ENCODE results near the gene CEP78. TPM values are rescaled to one million over a fixed set of nuclear protein-coding genes. Genes with fewer than 3 reads are reported as not detected.
"Not testable (repeated sequence)": the region's sequence is repeated elsewhere in the genome, so short reads cannot be mapped to it uniquely, and the experiment has no call there.

The CEP78 gene, protein sequence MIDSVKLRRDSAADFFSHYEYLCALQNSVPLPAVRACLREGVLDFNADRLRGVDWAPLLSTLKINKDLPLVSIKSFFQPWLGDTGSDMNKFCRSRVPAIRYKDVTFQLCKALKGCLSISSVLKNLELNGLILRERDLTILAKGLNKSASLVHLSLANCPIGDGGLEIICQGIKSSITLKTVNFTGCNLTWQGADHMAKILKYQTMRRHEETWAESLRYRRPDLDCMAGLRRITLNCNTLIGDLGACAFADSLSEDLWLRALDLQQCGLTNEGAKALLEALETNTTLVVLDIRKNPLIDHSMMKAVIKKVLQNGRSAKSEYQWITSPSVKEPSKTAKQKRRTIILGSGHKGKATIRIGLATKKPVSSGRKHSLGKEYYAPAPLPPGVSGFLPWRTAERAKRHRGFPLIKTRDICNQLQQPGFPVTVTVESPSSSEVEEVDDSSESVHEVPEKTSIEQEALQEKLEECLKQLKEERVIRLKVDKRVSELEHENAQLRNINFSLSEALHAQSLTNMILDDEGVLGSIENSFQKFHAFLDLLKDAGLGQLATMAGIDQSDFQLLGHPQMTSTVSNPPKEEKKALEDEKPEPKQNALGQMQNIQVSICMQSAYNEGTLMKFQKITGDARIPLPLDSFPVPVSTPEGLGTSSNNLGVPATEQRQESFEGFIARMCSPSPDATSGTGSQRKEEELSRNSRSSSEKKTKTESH
- 86.5 and 109 TPM in 2 replicates for total RNA-seq (2014; rRNA removed; shearing (Covaris generic))

DNA sequence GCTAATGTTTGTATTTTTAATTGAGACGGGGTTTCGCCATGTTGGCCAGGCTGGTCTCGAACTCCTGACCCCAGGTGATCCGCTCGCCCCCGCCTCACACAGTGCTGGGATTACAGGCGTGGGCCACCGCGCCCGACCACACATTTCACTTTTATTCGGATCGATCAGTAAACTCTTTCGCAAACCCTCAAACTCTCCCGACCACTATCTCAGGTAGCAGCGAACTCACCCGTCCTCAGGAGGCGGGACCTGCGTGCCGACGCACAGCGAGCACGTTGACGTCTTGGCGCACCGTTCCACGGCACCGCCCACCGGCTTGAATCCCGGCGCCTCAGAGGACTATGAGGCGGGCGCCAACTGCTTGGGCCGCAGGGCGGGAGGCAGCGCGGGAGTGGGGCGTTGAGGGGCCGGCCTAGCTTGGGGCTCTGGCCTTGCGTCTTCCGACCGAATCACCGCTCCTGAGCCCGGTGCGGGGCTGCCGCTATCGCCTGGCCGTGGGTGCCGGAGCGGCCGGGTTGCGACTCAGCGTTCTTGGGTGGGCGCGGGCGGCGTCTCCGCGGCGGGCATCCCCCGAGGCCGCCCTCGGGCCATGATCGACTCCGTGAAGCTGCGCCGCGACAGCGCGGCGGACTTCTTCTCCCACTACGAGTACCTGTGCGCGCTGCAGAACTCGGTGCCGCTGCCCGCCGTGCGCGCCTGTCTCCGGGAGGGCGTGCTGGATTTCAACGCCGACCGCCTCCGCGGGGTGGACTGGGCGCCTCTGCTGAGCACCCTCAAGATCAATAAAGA, at the start of gene CEP78:
TSS of gene CEP78 (plus strand) at position 314 of the 789 bp plus-strand sequence. CDS start at position 590, 276 bp downstream.
- in situ Hi-C loops (cut with HindIII; ENCODE audit: low sequenced_read_pairs): no loop called here
- peak; percentile 95 for DNase-seq (ENCODE audit: low spot score)

DNA sequence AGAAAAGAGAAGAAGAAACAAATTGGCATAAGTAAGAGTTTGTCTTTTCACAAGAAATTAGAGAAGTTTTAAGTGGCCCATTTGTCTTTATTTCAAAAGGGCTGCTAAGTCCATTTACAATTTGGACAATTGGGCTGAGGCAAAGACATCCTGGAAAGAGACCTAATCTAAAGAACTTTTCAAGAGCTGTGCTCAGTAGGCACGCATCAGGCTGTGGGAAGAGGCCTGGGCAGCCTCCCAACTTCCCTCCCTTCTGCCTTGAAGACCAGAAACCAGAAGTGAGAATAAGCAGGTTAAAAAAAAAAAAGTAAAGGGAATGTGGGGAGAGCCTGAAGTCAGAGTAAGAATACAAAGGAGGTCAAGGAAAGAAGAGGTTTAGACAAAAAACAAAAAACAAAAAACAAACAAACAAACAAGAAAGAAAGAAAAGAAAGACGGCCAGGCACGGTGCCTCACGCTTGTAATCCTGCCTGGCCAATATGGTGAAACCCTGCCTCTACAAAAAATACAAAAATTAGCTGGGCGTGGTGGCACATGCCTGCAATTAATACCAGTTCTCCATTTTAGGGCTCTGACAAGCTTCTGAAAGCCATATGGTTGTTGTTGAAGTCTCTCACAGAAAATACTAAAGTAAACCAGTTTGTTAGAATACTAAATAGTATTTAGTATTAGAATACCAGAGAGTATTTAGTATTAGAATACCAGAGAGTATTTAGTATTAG, 48.0 kb upstream of the CEP78 start:
- DNase-seq (ENCODE audit: low spot score): no peak
- in situ Hi-C loops (cut with HindIII; ENCODE audit: low sequenced_read_pairs): no loop called here

DNA sequence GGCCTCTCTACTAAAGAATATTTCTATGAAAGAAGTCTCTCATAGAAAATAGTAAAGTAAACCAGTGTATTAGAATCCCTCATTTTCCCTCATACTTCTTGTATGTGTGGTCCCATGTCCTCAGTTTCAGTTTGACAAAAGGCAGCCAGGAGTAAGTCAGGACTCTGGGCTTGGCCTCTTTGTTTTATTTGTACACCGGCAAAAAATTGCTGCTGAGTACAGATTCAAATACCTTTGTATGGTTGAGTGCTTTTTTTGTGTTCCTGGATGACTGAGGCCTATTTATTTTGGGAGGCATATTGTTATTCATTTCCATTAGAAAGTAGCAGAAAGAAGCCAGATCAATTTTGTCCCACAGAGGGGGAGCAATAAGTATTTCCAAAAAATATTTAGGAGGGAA, 47.3 kb upstream of the CEP78 start:
- DNase-seq (ENCODE audit: low spot score): no peak
- in situ Hi-C loops (cut with HindIII; ENCODE audit: low sequenced_read_pairs): no loop called here

DNA sequence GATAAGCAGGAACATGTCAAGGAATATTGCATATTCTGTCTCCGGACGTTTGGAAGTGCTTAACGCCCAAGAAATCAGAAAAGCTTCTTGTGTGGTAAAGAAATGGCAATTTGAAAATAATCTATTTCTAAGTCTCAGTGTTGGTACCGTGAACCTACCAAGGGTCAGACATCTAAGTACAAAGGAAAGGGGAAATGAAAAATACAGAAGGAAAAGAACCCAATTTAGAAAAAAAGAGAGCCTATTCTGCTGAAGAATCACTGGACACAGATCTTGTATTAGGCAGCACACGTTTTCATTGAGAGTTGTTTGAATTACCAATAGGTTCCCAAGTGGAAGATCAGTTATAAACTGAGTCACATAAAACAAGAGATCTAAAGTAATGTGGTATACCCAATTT, 46.9 kb upstream of the CEP78 start:
- in situ Hi-C loops (cut with HindIII; ENCODE audit: low sequenced_read_pairs): no loop called here
- no peak for DNase-seq (ENCODE audit: low spot score)

DNA sequence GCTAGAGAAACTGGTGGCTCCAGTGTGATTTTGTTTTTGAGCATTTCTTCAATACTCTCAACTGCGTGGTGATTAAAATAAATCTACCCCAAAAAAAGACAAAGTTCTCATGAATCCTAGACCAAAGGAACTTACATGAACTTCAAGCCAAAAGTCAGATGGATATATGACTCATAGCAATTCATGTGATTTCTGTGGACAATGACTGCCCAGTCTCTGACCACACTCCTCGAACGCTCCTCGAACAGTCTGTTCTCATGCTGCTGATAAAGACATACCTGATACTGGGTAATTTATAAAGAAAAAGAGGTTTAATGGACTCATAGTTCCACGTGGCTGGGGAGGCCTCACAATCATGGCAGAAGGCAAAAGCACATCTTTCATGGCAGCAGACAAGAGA, 46.4 kb upstream of the CEP78 start:
- in situ Hi-C loops (cut with HindIII; ENCODE audit: low sequenced_read_pairs): no loop called here
- DNase-seq (ENCODE audit: low spot score): no peak

DNA sequence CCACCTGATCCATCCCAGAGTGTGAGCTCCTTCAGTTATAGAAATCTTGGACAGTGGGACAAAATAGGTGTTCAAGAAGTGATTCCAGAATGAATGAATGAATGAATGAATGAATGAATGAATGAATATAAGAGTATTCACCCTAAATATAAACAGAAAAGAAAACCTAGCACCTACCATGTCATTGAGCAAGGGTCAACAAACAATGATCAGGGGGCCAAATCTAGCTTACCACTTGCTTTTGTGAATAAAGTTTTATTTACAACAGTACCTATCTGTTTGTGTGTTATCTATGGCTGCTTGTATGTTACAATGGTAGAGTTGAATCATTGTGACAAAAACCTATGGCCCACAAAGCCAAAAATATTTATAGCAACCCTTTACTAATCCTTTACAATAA, 43.9 kb upstream of the CEP78 start:
- no peak for DNase-seq (ENCODE audit: low spot score)
- in situ Hi-C loops (cut with HindIII; ENCODE audit: low sequenced_read_pairs): no loop called here

DNA sequence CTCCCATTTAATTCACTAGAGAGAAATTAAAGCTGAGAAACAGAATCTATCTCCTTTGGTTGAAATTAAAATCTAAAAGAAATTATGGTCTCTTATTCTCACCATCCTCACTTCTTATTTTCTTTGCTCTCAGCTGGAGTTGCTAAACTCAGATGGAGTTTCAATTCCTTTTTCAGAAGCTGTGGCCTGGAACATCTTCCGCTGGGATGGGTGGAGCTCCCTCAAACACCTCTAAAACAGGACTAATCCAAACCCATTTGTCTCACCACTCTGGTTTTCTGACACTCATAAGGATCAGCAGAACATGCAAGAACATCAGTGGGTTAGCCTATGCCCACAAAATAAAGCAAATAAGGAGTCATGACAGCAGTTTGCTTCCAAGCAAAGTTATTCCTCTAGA, 39.6 kb upstream of the CEP78 start:
- in situ Hi-C loops (cut with HindIII; ENCODE audit: low sequenced_read_pairs): no loop called here

DNA sequence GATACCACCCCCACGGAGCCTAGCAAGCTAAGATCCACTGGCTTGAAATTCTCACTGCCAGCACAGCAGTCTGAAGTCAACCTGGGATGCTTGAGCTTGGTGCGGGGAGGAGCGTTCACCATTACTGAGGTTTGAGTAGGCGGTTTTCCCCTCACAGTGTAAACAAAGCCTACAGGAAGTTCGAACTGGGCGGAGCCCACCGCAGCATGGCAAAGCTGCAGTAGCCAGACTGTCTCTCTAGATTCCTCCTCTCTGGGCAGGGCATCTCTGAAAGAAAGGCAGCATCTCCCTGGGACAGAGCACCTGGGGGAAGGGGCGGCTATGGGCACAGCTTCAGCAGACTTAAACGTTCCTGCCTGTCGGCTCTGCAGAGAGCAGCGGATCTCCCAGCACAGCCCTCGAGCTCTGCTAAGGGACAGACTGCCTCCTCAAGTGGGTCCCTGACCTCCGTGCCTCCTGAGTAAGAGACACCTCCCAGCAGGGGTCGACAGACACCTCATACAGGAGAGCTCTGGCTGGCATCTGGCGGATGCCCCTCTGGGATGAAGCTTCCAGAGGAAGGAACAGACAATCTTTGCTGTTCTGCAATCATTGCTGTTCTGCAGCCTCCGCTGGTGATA, 34.6 kb upstream of the CEP78 start:
- in situ Hi-C loops (cut with HindIII; ENCODE audit: low sequenced_read_pairs); DNase-seq (ENCODE audit: low spot score): not testable (repeated sequence)

More for the DNA sequence above, 39.6 kb upstream of the CEP78 start:
- no peak for DNase-seq (ENCODE audit: low spot score)

DNA sequence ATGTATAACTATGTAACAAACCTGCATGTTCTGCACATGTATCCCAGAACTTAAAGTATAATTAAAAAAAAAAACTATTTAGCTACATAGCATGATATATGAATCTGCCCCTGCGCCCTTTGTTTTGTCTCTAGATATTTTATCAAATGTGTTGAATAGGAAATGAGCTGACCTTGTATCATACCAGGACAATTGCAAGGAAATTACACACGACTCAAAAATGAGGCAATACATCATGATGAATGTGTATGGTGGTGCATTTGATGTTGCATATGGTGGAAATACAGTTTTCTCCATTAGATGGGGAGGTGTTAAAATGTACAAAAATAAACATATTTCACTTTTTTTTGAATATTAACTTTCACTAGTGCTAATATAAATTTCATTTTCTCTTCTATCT, 28.6 kb upstream of the CEP78 start:
- in situ Hi-C loops (cut with HindIII; ENCODE audit: low sequenced_read_pairs): no loop called here
- DNase-seq (ENCODE audit: low spot score): no peak

DNA sequence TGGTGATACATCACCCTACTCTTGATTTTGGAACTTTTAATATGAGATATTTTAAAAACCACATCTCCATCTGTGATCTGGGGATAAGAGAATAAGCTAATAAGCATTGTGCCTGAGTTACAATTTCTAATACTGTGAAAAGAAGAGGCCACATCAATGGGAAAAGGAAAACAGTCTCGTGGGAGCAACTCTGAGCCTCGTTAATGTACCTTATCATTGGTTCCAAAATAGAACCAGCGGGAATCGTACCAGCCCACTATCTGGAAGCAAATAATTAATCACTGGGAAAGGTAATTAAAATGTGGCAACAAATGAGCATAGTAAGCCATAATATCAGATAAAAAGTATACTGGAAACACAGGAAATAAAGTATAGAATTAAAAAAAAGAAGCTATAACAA, 28.0 kb upstream of the CEP78 start:
- DNase-seq (ENCODE audit: low spot score): no peak
- in situ Hi-C loops (cut with HindIII; ENCODE audit: low sequenced_read_pairs): no loop called here

DNA sequence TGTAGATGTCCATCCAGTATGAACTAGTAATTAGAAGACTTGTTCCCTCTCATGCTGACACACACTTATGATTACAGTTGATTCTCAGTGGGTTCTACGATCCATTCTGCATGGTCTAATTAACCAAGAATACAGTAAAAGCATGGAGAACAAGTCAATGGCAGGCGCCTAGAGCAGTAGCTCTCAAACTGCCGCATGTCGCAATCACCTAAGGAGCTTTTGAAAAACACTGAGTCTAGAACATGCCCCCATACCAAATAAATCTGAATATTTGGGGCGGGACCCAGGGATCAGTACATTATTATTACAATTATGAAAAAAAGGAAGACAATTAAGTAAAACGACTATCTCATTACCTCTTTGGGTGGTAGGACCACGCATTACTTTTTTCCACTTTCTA, 26.7 kb upstream of the CEP78 start:
- in situ Hi-C loops (cut with HindIII; ENCODE audit: low sequenced_read_pairs): no loop called here
- no peak for DNase-seq (ENCODE audit: low spot score)

DNA sequence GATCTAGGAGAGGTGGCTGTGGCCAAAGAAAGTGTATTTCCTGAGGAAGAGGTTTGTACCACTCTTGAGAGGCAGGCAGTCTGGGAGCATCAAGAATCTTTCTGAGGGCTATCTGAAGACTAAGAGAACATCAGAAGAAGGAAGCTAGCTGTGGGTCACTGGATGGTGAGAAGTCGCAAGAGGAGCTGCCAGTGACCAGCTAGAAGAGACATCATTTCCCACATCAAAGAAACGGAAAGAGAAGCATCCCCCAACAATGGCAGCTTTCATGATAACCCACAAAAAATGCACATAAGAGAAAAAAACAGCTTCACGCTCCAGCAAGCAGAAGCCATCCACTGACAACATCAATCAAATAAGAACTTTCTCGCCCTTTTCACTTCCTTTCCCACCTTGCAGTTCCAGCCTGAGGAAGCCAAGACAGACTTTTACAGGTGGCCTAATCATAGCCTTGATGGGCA, 25.0 kb upstream of the CEP78 start:
- DNase-seq (ENCODE audit: low spot score): no peak
- in situ Hi-C loops (cut with HindIII; ENCODE audit: low sequenced_read_pairs): no loop called here

DNA sequence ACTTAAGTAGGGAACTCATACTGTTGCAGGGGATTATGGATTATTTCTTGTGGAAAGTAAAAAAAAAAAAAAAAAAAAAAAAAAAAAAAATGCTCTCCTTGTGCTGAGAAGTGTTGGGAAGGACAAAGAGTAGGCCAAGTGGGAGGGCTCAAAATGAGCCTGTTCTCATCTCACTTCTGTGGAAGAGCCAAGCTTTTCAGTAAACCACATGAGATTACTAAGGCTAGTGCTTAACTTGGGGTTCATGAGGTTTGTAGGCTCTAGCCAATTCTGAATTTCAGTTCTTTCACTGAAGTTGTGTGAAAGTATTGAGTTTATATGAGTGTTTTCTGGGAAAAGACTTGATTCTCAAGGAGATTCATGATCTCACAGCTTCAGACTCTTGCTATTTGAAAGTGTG, 23.0 kb upstream of the CEP78 start:
- DNase-seq (ENCODE audit: low spot score): no peak
- in situ Hi-C loops (cut with HindIII; ENCODE audit: low sequenced_read_pairs): no loop called here

DNA sequence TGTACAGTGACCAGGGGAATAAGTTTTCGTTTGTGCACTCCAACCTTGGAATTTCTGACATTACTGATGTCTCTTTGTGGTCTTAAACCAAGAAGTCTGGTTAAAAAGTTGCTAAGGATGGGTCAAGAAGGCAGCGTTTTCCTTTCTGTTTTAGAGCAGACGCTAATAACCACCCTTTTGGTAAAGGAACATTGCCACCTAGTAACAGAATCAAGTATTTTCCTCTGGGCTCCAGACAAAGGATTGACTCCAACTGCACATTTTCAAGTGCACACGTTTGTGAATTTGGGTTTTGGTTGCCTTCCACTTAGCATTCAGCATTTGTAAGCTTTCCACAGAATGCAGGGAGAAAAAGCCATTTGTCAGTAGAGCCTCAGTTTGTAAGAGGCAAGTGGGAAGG, 22.2 kb upstream of the CEP78 start:
- in situ Hi-C loops (cut with HindIII; ENCODE audit: low sequenced_read_pairs): no loop called here
- DNase-seq (ENCODE audit: low spot score): peak; percentile 36

DNA sequence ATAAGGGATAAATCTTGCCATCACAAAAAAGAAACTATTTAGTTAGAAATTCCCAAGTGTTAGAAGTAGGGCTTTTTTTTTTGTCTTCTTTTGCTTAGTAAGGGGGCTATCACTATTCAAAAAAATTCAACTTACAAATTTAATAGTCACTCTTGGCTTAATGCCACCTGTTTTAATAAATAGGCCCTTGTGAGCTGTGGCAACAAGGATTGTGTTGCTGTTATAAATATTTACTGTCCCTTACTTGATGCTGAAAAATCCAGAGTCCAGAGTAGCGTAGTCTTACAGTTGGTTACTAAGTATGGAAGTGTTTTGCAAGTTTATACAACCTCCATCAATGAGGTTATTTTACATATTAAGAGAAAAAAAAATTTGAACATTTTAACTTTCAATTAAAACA, 21.4 kb upstream of the CEP78 start:
- DNase-seq (ENCODE audit: low spot score): no peak
- in situ Hi-C loops (cut with HindIII; ENCODE audit: low sequenced_read_pairs): no loop called here

DNA sequence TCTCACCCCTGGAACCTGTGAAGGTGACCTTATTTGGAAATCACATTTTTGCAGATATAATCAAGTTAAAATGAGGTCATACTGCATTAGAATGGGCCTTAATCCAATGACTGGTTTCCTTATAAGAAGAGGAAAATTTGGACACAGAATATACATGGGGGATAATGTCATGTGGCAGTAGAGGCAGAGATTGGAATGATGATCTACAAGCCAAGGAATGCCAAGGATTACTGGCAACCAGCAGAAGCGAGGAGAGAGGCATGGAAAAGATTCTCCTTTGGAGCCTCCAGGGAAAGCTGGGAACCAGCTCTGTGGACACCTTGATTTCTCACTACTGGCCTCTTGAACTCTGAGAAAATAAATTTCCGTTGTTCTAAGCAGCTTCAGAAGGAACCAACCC, 20.2 kb upstream of the CEP78 start:
- no peak for DNase-seq (ENCODE audit: low spot score)
- in situ Hi-C loops (cut with HindIII; ENCODE audit: low sequenced_read_pairs): no loop called here

DNA sequence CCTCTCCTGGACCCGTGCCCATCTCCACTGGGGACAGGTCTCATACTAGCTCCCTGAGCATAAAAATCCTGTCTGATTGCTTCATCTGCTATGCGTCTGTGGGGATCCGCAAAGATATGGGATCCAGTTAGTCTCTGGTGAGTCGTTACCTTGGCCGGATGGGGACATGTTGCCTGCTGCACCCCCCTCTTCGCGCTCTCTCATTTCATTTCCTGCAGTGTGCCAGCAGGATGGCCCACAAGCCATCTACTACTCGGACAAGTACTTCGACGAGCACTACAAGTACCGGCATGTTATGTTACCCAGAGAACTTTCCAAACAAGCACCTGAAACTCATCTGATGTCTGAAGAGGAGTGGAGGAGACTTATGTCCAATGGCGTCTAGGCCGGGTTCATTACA, 17.0 kb upstream of the CEP78 start:
- in situ Hi-C loops (cut with HindIII; ENCODE audit: low sequenced_read_pairs): no loop called here
- no peak for DNase-seq (ENCODE audit: low spot score)

DNA sequence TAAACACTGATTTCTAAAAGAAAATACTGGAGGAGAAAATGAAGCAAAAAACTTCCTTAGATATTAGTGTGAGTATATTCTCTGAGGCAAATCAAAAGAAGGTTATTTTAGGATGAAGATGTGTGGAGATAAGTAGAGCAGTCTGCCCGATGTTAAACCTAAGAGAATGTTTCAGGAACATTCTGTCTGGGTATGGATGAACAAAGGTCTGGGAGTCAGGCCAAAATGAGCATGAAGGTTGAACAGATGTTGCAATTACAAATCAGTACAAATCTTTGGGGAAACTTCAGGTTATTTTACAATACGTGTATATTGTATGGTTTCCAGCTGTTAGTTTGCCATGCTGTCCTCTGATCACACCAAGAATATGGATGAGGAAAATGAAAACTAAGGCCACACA, 14.4 kb upstream of the CEP78 start:
- no peak for DNase-seq (ENCODE audit: low spot score)
- in situ Hi-C loops (cut with HindIII; ENCODE audit: low sequenced_read_pairs): no loop called here

DNA sequence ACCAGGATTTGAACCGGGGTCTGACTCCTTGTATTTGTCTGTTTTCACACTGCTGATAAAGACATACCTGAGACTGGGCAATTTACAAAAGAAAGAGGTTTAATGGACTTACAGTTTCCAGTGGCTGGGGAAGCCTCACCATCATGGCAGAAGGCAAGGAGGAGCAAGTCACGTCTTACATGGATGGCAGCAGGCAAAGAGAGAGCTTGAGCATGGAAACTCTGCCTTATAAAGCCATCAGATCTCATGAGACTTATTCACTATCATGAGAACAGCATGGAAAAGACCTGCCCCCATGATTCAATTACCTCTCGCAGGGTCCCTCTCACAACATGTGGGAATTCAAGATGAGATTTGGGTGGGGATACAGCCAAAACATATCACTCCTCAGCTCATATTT, 14.0 kb upstream of the CEP78 start:
- in situ Hi-C loops (cut with HindIII; ENCODE audit: low sequenced_read_pairs): not testable (repeated sequence)

More for the DNA sequence above, 14.0 kb upstream of the CEP78 start:
- not testable (repeated sequence) for DNase-seq (ENCODE audit: low spot score)
